DOHH2 (cell line): Measurements from ENCODE around the gene CYP26A1.

ENCODE experiments used
- CTCF ChIP-seq: fragments of 200-600 bp; sonication (generic); IDR thresholded peaks from one replicate; pipeline ENCODE4 v1.5.1; 2014; ENCODE audit warnings: antibody characterized with exemption, mild to moderate bottlenecking, low read depth, low read length; ENCODE audit not compliant: poor library complexity, severe bottlenecking
- EZH2phosphoT487 ChIP-seq: fragments of 200-600 bp; sonication (generic); IDR thresholded peaks from 2 replicates; pipeline ENCODE4 v1.6.1; 2017; ENCODE audit warnings: borderline replicate concordance, mild to moderate bottlenecking, antibody characterized with exemption, low read length, moderate library complexity, mixed read lengths

DNA sequence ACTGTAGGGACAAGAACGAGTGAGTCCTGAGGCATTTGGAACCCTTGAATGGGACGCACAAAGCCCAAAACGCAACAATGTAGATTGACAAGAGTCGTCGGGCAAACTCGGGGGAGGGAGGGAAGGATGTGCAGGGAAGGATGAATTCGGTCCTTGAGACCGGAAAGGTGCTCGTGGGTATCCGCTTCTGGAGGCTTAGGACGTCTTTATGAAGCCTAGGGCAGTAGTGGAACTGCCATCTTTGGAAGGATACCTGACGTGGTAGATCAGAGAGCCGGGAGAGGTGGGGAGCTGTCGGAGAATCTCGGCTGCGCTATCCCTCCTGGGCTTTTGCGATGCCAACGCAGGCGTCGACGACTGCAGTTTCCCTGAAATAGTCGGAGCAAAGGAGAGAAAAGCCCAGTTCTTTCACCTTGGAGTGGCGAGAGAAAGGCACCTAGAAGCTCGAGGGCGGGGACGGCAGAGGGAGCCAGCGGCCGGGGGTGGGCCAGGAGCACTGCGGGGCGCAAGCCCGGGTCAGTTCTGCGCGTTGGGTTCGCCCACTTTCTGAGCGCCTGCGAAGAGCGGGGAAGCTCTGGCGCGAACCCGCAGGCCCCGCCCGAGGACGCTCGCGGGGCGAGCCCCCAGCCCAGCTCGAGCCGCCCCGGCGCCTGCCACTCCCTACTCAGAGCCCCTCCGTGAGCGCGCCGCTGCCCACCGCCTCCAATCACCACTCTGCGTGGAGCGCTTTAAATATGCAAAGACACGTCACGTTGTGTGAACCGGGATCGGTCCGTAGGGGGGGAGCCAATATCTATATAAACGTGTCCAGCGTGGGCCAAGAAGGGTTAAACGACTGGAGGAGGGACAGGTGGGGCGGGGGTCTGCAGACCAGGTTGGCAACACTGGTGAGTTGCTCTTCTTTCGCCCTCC is 13.5 kb upstream of the CYP26A1 start, which contains the start of gene CYP26C1:
- TF ChIP-seq CTCF = no peak
- no peak for TF ChIP-seq EZH2phosphoT487
